Liver (tissue), 9 donors: ENCODE results near the gene AGTPBP1. TPM values are rescaled to one million over a fixed set of nuclear protein-coding genes. Genes with fewer than 3 reads are reported as not detected.

ENCODE experiments used
- DNase-seq: peaks from one replicate; pipeline ENCODE4 v3.0.0-alpha.2; 2017; ENCODE audit warnings: low spot score
- H3K27ac ChIP-seq, 2 donors: one replicate each; pipeline ENCODE4 v1.7.0; 2013; ENCODE audit warnings: inconsistent platforms in 2 of 2, low read length in 2 of 2, control low read depth in 1 of 2, low read depth in 1 of 2, mild to moderate bottlenecking in 1 of 2
- H3K27me3 ChIP-seq, 4 donors: one replicate each; pipeline versions ENCODE4 v1.6.1 to v1.7.0; 2013; ENCODE audit warnings: low read length in 3 of 4, inconsistent platforms in 1 of 4, mild to moderate bottlenecking in 1 of 4, moderate library complexity in 1 of 4; ENCODE audit not compliant: control insufficient read depth in 4 of 4, insufficient read depth in 4 of 4
- H3K36me3 ChIP-seq, 4 donors: one replicate each; pipeline versions ENCODE4 v1.6.1 to v1.7.0; 2013; ENCODE audit warnings: low read length in 3 of 4, mild to moderate bottlenecking in 3 of 4, low read depth in 1 of 4, moderate library complexity in 1 of 4; ENCODE audit not compliant: control insufficient read depth in 4 of 4, insufficient read depth in 3 of 4
- H3K4me1 ChIP-seq, 4 donors: one replicate each; pipeline versions ENCODE4 v1.6.1 to v1.7.0; 2013; ENCODE audit warnings: low read length in 3 of 4, mild to moderate bottlenecking in 3 of 4, moderate library complexity in 1 of 4; ENCODE audit not compliant: control insufficient read depth in 4 of 4, insufficient read depth in 4 of 4
- H3K4me3 ChIP-seq, 3 donors: one replicate each; pipeline versions ENCODE4 v1.6.1 to v1.7.0; 2013; ENCODE audit warnings: low read length in 3 of 3, control low read depth in 1 of 3, low read depth in 1 of 3, mild to moderate bottlenecking in 1 of 3
- H3K9ac ChIP-seq, 2 donors: one replicate each; pipeline ENCODE4 v1.7.0; 2013; ENCODE audit warnings: low read length in 2 of 2, mild to moderate bottlenecking in 2 of 2, moderate library complexity in 2 of 2, control low read depth in 1 of 2, low read depth in 1 of 2
- H3K9me3 ChIP-seq, 4 donors: one replicate each; pipeline versions ENCODE4 v1.6.1 to v1.7.0; 2013; ENCODE audit warnings: low read length in 3 of 4; ENCODE audit not compliant: control insufficient read depth in 4 of 4
- ATF3 ChIP-seq: IDR thresholded peaks from 2 replicates; pipeline ENCODE4 v1.6.1; 2016; ENCODE audit warnings: antibody characterized with exemption
- EGR1 ChIP-seq, 2 donors: IDR thresholded peaks; 2 replicates each; pipeline ENCODE4 v1.6.1; 2016 to 2018; ENCODE audit warnings: antibody characterized with exemption in 2 of 2, low read depth in 2 of 2
- FOXA1 ChIP-seq: IDR thresholded peaks from 2 replicates; pipeline ENCODE4 v1.6.1; 2016; ENCODE audit warnings: antibody characterized with exemption
- FOXA2 ChIP-seq: IDR thresholded peaks from 2 replicates; pipeline ENCODE4 v1.6.1; 2016; ENCODE audit warnings: antibody characterized with exemption
- GABPA ChIP-seq, 2 donors: IDR thresholded peaks in 1 of 2; conservative IDR thresholded peaks in 1 of 2; 2 replicates each; pipeline ENCODE4 v1.6.1; 2016; ENCODE audit warnings: antibody characterized with exemption in 2 of 2, mild to moderate bottlenecking in 1 of 2, moderate library complexity in 1 of 2
- HNF4A ChIP-seq, 2 donors: conservative IDR thresholded peaks; 2 replicates each; pipeline ENCODE4 v1.6.1; 2016; ENCODE audit warnings: antibody characterized with exemption in 2 of 2, mild to moderate bottlenecking in 2 of 2
- HNF4G ChIP-seq: IDR thresholded peaks from 2 replicates; pipeline ENCODE4 v1.6.1; 2016; ENCODE audit warnings: antibody characterized with exemption
- JUND ChIP-seq, 2 donors: IDR thresholded peaks; 2 replicates each; pipeline ENCODE4 v1.6.1; 2016; ENCODE audit warnings: antibody characterized with exemption in 2 of 2
- NR2F2 ChIP-seq: IDR thresholded peaks from 2 replicates; pipeline ENCODE4 v1.6.1; 2016; ENCODE audit warnings: antibody characterized with exemption
- RAD21 ChIP-seq, 2 donors: IDR thresholded peaks; 2 replicates each; pipeline ENCODE4 v1.6.1; 2016; ENCODE audit warnings: antibody characterized with exemption in 2 of 2, mild to moderate bottlenecking in 2 of 2
- REST ChIP-seq: IDR thresholded peaks from 2 replicates; pipeline ENCODE4 v1.6.1; 2016; ENCODE audit warnings: antibody characterized with exemption, mild to moderate bottlenecking
- RXRA ChIP-seq, 2 donors: IDR thresholded peaks; 2 replicates each; pipeline ENCODE4 v1.6.1; 2017 to 2018; ENCODE audit warnings: antibody characterized with exemption in 2 of 2, mild to moderate bottlenecking in 1 of 2
- SP1 ChIP-seq: IDR thresholded peaks from 2 replicates; pipeline ENCODE4 v1.6.1; 2018; ENCODE audit warnings: antibody characterized with exemption, mild to moderate bottlenecking
- TAF1 ChIP-seq: conservative IDR thresholded peaks from 2 replicates; pipeline ENCODE4 v1.6.1; 2016; ENCODE audit warnings: antibody characterized with exemption, mild to moderate bottlenecking
- YY1 ChIP-seq: IDR thresholded peaks from 2 replicates; pipeline ENCODE4 v1.6.1; 2016; ENCODE audit warnings: antibody characterized with exemption, mild to moderate bottlenecking
- WGBS: extraction: QIAGEN DNeasy Blood & Tissue Kit; methylation state at CpG from one replicate; pipeline ENCODE4 v1.1.7; 2013; 5-methylcytosine and 5-hydroxymethylcytosine counted together
- polyA plus RNA-seq, 2 donors: library from polyadenylated mRNA; stranded (reverse) in 1 of 2; unstranded in 1 of 2; fragments of 200-250 nt in 1 of 2; fragments of >200 nt in 1 of 2; fragmentation: Nextera tagmentation in 1 of 2; extraction: Ambion mirVana in 1 of 2; gene quantifications; one replicate each; pipeline versions ENCODE4 v1.2.1 to v1.2.3, GENCODE V29; 2013 to 2015
- total RNA-seq, 2 donors: library from RNA; depleted of rRNA; stranded (reverse); fragments of >200 nt; gene quantifications; one replicate each; pipeline ENCODE4 v1.2.3, GENCODE V29; 2014
- TF ChIP-seq, protein P1 (sequence below): IDR thresholded peaks from 2 replicates; pipeline ENCODE4 v1.6.1; 2016; ENCODE audit warnings: antibody characterized with exemption
- TF ChIP-seq, protein P2 (sequence below): fragments of 150-350 bp; IDR thresholded peaks from 2 replicates; pipeline ENCODE4 v1.5.1; 2017; ENCODE audit warnings: improper control_type of control experiment, low read depth, low read length; ENCODE audit not compliant: missing input control
- TF ChIP-seq, protein P3 (sequence below): IDR thresholded peaks from 2 replicates; pipeline ENCODE4 v1.6.1; 2016; ENCODE audit warnings: antibody characterized with exemption
- donor health status: healthy.
- donor health status: healthy.
- donor health status: healthy.
- donor health status: healthy.
- donor health status: healthy.

Gene AGTPBP1
- total and polyA plus RNA-seq, 4 donors = 2.1 to 14.4 (median 5.7) TPM

DNA sequence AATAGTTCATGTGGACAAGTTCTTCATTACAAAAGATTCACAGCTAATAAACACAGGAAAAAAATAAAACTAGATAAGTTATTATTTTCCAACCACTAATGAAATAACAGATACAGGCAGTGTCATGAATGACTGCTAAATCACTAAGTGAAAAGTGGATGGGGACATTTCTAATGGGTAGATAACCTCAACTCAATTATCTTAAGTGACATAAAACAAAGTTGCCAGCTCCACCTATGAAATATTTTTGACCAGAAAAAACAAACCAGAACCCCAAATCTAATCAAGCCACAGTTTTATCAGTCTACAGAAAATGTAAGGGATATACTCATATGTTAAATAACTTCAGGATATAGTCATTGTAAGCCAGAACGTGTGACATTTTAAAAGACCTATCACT, 74.4 kb downstream of the AGTPBP1 start:
- no peak for TF ChIP-seq TAF1
- no peak for TF ChIP-seq HNF4G
- no peak for TF ChIP-seq HNF4A (conservative IDR thresholded peaks at IDR 0.05)
- TF ChIP-seq FOXA1 = no peak
- no peak for TF ChIP-seq SP1
- no peak for TF ChIP-seq GABPA (IDR thresholded peaks at IDR 0.05 in 1 of 2, conservative IDR thresholded peaks at IDR 0.05 in 1 of 2)
- TF ChIP-seq, protein P1, sequence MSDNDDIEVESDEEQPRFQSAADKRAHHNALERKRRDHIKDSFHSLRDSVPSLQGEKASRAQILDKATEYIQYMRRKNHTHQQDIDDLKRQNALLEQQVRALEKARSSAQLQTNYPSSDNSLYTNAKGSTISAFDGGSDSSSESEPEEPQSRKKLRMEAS = no peak
- TF ChIP-seq RAD21 (IDR thresholded peaks at IDR 0.05) = no peak
- no peak for TF ChIP-seq REST
- no peak for TF ChIP-seq RXRA (IDR thresholded peaks at IDR 0.05)
- no peak for TF ChIP-seq FOXA2
- no peak for TF ChIP-seq ATF3
- no peak for TF ChIP-seq JUND (IDR thresholded peaks at IDR 0.05)
- no peak for TF ChIP-seq NR2F2
- TF ChIP-seq YY1 = no peak
- TF ChIP-seq, protein P2, sequence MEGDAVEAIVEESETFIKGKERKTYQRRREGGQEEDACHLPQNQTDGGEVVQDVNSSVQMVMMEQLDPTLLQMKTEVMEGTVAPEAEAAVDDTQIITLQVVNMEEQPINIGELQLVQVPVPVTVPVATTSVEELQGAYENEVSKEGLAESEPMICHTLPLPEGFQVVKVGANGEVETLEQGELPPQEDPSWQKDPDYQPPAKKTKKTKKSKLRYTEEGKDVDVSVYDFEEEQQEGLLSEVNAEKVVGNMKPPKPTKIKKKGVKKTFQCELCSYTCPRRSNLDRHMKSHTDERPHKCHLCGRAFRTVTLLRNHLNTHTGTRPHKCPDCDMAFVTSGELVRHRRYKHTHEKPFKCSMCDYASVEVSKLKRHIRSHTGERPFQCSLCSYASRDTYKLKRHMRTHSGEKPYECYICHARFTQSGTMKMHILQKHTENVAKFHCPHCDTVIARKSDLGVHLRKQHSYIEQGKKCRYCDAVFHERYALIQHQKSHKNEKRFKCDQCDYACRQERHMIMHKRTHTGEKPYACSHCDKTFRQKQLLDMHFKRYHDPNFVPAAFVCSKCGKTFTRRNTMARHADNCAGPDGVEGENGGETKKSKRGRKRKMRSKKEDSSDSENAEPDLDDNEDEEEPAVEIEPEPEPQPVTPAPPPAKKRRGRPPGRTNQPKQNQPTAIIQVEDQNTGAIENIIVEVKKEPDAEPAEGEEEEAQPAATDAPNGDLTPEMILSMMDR = no peak
- TF ChIP-seq, protein P3, sequence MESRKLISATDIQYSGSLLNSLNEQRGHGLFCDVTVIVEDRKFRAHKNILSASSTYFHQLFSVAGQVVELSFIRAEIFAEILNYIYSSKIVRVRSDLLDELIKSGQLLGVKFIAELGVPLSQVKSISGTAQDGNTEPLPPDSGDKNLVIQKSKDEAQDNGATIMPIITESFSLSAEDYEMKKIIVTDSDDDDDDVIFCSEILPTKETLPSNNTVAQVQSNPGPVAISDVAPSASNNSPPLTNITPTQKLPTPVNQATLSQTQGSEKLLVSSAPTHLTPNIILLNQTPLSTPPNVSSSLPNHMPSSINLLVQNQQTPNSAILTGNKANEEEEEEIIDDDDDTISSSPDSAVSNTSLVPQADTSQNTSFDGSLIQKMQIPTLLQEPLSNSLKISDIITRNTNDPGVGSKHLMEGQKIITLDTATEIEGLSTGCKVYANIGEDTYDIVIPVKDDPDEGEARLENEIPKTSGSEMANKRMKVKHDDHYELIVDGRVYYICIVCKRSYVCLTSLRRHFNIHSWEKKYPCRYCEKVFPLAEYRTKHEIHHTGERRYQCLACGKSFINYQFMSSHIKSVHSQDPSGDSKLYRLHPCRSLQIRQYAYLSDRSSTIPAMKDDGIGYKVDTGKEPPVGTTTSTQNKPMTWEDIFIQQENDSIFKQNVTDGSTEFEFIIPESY = no peak
- no peak for TF ChIP-seq EGR1 (IDR thresholded peaks at IDR 0.05; ENCODE audit: low read depth in 2 of 2)
- 94% methylated on average over 1 of the region's 1 CpG for WGBS
- H3K27me3 ChIP-seq = no peaks in the 10 kb centered on the region

More for the DNA sequence above, 74.4 kb downstream of the AGTPBP1 start:
- Histone ChIP-seq H3K4me3 (no peak overlapping the region), H3K36me3 (peaks cover 0 to 4% (median under 1%) of the 10 kb centered on the region in 4 donors), H3K4me1 (no peaks in the 10 kb centered on the region), H3K9me3 (no peaks in the 10 kb centered on the region), H3K9ac (no peak overlapping the region), H3K27ac (no peak overlapping the region)
- no peak for DNase-seq
